Measurements from ENCODE around the gene KCNG2.

KCNG2 gene

DNA sequence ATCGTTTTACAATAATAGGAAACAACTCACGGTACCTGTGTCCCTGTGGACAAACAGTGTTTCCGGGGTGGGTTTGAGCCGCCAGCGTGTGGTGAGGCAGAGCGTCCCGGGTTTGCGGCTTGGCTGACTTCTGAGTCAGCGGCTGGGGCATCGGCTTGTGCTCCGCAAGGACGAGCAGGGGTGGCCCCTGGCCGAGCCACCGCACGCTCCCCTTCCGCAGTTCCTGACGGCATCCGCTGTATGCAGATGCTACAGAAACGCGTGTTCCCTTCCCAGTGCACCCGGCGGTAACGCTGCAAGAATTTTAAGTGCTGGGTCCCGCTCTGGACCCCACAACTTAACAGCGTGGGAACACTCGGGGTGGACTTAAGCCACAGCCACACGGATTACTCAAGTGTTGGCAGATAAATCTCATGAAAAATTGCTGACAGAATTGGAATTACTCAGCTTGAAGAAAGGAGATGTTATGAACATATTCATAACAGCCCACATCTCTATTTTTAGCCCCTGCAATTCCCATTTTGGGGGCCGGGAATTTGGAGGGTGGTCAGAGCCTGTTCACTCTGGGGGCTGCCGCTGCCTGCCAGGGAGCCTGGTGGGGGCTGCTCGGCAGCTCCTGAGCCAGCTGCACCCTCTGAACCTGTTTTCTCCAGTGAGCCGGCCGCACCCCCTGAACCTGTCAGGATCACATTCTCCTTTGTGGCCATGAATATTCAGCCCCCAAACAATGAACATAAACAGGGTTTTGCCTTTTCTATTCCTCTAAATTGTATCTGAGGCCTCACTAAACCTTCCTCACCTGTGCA is 12.6 kb upstream of the KCNG2 start:
- DNase-seq (ENCODE audit: low read depth in 2 of 2), result no peak

DNA sequence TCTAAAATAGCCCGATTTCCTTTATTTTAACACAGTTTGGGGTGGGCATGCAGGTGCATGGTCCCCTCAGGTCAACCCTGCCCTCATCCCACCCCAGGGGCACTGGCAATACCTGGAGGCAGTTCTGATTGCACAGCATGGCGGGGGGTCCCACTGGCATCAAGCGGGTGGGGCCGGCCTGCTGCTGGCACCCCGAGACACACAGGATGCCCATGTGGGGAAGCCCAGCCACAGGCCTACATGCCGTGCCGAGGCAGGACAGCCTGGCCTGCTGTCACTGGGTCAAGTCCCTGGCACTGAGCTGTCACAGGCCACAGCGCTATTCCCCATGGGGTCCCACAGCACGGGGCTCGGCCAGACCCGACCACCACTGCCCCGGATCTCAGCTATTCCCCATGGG is 11.9 kb upstream of the KCNG2 start:
- no peak for DNase-seq (ENCODE audit: low read depth in 2 of 2)

DNA sequence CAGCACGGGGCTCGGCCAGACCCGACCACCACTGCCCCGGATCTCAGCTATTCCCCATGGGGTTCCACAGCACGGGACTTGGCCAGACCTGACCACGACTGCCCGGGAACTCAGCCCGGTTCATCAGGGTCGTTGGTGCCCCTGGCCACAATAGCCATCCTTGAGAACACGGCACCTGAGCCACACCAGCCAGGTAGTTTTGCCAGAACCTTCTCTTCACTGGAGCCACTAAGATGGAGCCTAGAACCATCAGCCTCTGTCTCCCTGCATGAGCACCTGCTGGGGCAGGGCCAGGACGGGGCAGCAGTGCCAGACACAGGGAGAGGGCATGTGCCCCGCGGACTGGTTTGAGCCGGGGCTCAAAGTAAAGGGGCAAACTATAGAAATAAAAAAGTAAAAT is 11.4 kb upstream of the KCNG2 start:
- DNase-seq (ENCODE audit: low read depth in 2 of 2), result no peak

DNA sequence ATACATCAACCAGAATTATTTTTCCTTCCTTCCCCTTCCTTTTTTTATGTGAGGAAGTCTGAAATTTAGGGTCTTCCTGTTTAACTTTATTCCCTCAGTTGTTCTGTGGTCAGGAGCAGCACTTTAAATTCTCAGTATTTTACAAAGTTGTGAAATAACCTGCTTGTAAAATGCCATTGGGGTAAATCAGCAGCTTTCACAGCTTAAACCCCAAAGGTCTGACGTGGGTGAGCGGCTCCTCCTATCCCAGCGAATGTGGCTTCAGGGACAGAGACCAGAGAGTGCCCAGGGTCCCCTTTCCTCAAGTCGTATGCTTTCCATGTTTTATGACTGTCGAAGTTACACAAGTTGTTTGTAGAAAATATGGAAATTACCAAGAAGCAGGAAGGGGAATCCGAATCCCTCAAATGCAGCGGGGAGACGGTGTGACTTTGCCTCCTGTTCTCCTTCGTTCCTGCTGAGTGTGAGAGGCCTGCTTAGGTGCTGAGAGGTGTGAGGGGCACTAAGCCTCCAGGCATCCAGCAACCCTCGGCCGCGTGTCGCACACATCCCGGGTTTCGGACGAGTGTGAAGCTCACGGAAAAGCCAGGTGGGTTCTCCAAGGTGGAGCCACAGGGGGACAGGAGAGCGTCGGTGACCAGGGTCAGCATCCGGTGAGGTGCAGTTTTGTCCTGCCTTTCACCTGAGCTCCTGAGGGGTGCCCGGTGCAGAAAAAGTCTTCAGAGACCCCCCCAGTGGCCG is 10.8 kb upstream of the KCNG2 start:
- DNase-seq (ENCODE audit: low read depth in 2 of 2), result no peak

DNA sequence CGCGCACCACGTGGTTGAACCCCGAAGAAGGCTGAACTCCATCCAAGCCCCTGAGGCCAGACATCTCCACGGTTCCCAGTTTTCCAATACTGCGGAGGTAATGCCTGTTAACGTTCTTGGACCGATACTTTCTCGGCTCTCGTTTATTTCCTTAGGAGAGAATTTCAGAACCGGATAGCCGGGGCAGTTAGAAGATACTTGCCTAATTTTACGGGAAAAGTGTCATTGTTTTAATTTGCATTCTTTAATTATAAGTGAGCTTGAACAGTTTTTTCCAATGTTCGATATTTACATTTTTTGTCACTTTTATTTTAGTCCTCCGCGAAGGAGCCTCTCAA is 10.2 kb upstream of the KCNG2 start:
- no peak for DNase-seq (ENCODE audit: low read depth in 2 of 2)

DNA sequence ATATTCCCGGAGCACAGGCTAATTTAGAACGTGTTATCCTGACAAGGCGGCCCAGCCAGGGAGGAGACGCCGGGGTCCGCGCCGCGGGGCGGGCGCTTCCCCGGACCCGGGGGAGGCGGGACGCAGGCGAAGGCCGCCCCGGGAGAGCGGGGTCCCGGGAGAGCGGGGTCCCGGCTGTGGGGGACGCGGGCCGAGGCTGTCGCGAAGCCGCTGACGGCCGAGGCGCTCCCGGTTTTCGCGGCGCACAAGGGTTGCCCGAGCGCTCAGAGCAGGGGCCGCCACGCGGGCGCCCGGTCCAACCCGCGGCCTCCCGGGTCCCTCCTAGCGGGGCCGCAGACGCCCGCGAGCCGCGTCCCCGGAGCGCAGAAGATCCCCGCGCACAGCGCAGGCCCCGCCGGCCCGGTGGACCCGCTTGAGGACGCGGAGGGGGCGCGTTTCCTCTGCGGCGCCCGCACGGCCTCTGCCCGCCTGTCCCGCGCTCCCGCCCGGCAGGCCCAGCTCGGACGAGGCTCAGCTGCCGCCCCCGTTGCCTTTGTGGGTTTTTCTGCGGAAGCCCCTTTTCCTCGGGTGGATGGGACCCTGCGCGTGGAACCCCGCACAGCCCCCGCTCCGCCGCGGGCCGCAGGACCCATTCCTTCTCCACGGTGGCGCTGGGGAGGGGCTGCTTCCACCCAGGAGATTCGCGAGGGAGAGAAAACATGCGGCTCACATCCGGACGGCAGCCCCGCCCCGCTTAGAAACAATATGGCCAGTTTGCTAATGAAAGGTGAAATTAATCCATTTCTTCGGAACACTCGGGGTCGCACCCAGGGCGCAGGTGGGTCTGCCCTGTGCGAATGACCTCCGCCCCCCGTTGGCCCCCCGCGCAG is 9.6 kb upstream of the KCNG2 start:
- no peak for DNase-seq (ENCODE audit: low read depth in 2 of 2)

DNA sequence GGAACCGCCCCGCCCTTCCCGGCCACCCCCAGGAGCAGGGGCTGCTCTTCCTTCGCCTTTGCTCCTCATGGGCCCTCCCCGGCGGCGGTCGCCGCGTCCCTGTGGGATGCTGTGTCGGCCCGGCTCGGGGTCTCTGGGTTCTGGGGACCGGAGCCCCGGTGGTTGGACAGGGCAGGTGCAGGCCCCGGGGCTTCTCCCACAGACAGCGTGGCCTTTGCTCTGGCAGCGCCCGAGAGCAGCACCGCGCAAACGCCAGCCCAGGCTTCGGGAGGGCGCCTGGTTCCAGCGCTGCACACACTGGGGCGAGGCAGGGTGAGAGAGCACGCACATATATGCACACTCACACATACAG is 9.0 kb upstream of the KCNG2 start:
- DNase-seq (ENCODE audit: low read depth in 2 of 2), result no peak

DNA sequence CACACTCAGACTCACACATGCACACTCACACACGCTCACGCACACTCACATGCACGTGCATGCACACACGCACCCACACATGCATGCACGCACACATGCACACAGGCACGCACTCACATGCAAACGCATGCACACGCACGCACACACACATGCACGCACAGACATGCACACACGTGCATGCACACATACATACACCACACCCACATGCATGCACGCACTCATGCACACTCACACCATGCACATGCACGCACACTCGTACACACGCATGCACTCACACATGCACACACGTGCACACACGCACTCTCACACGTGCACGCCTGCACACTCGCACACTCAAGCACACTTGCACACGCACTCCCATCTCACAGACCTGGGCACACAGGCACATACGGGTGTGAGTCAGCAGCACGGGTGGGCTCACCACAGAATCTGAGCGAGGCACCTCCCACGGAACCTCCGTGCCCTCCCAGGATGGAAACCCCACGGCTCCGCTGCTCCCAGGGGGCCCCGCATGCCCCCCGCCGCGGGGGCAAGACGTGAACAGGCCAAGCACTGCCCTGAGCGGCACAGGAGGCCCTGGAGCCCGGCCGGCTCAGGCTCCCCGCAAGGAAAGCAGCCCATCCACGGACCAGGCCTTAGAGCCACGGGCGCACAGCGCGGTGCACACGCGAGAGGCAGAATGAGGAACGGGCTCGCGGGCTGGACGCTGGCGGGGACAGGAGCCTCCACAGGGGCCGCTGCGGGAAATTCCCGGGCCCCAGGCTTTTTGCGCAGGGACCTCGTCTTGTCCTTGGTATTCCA is 8.4 kb upstream of the KCNG2 start:
- DNase-seq (ENCODE audit: low read depth in 2 of 2), result no peak

DNA sequence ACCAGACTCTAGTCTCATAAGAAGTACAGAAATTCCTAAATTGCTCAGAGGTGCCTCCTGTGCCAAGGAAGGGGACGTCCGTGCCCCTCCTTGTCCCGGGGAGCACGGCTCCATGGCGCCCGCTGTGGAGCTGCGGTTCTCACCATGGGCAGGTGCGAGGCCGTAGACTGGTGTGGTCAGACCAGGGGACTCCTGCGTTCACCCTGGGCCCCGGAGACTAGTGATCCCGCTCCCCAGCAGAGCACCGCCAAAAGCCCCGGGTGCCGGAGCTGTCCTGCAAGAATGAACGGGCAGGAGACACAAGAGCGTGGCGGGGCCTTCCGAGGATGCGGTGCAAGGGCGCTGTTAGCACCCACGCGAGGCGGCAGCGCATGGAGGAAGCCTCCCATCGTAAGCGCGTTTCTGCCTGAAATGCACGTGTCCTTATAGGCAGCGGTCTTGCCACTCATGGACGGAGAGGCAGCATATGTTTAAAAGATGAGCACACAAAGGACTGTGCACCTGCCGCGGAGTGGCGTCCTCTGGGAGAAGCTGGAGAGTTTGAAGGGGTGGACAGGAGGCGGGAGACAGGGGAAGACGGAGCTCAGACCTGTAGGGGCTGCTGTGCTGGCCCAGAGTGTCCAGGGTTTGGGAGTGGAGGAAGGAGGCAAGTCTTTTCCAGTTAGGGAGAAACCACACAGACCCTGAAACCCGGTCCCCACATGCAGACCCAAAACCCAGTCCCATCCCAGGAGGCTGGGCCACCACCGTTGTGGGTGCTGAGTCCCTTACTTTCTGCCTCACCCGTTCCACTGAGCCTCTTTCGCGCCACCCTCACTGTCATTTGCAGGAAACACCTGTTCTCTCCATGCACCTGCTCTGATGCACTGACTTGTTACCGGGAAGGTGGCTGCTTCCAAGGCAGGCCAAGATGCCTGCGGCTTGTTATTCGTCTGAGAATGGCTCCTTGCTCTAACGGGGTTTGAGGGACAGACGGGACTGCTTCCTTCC is 7.5 kb upstream of the KCNG2 start:
- no peak for DNase-seq (ENCODE audit: low read depth in 2 of 2)

DNA sequence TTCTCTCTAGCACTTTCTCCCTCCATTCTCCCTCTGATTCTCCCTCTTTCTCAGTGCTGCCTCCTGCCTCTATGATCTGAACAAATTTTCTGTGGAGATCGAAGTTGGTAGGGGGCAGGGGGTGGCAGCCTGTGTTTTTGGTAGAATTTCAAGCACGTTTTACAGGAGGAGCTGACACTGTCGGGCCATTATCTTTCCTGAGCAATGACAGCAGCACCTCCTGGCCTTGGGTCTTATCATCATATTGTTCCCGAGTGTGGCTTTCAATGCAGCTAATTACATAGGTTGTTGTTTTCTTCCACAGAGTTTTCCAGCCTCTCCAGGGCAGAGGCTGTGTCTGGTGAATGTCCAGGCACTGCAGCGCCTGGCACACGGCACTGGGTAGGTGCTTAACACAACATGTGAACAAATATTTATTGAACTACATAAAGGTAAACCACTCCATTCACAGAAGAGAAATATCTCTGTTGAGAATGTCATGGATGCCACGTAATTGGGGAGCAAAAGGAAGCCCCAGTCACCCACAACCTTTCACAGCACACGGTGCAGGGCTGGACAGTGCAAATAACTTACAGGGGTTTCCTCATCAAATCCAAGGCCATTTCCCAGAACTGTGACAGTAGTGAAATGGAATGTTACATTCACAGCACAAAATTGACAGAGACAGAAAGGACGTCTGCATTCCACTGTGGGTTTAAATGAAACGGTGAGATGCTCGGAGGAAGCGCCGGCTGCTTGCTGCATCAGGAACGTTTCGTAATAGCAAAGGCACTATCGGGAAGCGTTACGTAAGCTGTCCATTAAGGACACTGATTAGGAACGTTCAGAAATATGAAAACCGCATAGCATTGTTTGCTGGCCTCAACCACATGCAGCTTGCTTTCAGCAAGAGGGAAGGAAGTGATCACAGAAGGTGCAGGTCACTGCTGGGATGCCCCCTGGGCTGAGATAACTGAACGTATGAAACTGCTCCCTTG is 6.5 kb upstream of the KCNG2 start:
- DNase-seq (ENCODE audit: low read depth in 2 of 2), result no peak

DNA sequence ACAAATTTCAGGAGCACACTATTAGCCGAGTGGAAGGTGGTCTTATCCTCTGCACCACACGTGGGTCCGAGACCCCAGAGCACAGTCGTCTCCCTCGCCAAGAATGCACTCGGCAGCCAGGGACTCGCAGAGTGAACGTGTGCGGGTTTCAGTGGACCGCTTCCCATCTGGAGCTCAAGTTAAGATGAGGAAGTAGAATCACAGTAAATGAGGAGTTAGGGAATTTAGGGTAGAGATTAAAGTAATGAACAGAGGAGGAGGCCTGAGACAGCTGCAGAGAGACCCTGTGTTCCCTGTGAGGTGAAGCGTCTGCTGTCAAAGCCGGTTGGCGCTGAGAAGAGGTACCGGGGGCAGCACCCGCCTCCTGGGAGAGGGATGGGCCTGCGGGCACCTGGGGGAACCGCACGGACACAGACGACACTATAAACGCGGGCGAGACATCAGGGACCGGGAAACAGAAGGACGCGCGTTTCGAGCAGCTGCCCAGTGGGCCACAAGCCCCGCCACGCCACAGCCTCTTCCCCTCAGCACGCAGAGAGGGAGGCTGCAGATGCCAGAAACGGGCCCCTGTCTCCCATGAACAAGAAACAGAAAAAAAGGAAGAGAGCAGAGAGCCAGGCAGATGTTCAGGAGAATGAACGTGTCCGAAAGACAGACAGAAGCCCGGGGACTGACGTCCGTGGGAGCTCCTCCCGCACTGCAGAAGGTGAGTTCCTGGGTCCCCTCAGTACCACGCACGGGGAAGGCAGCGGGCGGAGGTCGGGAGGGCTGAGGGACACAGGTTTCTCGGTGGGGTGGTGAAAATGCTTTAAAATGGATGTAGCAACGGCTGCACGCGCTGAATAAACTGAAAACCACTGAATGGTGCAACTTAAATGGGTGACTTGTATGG is 5.4 kb upstream of the KCNG2 start:
- no peak for DNase-seq (ENCODE audit: low read depth in 2 of 2)

DNA sequence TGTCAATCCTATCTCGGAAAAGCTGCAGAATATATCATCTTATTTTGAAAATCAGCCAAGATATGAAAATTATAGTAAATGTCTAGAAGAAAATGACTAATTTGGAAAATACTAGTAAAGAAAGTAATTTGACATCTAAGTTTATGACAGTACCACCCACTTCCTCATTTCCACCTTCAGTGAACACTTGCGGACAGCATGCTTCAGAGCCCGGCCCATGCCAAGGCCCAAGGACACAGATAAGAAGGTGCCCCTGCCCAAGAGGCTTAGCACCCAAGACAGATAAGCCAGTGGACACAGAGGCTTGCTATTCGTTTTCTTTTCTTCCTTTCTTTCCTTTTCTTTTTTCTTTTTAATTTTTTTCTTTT is 4.8 kb upstream of the KCNG2 start:
- no peak for DNase-seq (ENCODE audit: low read depth in 2 of 2)

DNA sequence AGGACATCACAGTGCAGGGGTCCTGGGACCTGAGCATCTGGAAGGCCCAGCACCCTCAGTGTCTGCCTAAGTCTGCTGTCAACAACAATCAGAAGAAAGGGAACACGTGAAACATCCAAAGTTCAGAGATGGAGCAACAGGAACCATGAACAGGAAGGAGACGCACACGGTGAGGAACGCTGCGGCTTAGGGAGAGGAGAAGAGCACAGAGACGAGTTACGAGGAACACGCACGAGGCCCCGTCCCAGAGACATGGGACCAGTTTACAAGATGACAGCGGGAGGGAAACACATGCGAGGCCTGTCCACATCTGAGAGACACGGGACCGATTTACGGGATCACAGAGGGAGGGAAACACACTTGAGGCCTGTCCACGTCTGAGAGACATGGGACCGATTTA is 2.9 kb upstream of the KCNG2 start:
- DNase-seq (ENCODE audit: low read depth in 2 of 2), result no peak

DNA sequence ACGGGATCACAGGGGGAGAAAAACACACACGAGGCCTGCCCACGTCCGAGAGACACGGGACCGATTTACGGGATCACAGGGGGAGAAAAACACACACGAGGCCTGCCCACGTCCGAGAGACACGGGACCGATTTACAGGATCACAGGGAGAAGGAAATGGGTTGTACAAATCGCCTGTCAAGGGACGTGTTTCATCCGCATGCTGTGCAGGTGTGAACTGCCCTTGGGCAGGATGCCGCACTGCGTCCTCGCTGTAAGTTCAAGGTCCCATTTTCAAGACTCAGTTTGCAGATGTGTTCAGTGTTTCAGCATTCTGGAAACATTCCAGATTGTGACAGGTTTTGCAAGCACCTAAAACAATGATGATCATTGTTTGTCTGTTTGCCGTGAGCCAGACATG is 2.3 kb upstream of the KCNG2 start:
- DNase-seq (ENCODE audit: low read depth in 2 of 2), result no peak

DNA sequence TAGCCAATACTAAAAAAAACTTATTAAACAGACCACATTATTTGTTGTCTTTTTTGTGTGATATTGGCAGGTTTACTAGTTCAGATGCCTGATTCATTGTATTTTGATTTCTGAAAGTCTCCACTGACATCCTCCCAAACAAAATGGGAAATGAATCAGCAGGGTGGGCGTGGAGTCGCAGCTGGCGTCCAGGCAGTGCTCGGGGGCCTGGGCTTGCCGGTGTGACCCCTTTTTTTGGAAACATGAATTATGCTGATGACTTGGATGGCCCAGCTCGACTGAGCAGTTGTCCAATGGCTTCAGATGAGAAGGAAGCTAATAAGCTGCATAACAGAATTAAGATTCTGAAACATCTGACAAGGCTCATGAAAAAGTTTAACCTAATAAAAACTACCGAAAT is 1.7 kb upstream of the KCNG2 start:
- DNase-seq (ENCODE audit: low read depth in 2 of 2), result no peak

DNA sequence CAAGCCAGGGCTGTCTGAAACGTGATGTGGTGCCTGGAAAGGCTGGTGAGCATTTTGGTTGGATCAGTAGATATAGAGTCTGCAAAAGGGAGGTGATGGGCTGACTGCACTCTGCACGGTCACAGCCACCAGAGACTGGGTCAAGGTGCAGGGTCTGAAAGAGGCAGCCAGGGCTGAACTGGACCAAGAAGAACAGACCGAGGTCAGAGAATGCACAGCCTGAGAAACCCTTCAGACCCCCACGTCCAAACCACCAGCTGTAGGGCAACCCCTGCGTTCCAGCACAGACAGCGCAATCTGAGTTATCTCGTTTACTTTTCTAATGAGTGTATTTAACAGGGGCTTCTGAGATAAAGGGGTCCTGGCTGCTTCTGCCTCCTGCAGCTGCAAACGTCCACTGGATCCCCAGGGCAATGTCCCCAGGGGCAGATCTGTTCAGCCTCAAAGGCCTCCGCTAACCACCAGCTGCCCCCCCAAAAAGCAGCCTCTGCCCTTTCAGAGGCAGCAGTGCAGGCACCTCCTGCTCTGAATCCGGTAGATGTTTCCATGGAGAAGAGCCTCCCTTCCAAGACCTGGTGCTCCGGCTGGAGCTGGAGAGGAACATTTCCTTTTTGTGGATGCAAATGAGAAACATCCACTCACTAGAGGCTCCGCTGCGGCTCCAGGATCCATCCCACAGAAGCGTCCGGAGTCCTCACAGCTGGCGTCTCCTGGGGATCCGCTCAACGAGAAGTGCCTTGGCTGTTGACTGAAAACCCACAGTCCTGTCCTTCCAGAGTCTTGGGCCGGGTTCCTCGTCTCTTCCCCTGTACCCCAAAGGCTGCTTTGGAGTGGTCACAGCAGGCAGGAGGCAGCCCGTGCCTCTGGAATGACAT is 970 bp upstream of the KCNG2 start:
- no peak for DNase-seq (ENCODE audit: low read depth in 2 of 2)

DNA sequence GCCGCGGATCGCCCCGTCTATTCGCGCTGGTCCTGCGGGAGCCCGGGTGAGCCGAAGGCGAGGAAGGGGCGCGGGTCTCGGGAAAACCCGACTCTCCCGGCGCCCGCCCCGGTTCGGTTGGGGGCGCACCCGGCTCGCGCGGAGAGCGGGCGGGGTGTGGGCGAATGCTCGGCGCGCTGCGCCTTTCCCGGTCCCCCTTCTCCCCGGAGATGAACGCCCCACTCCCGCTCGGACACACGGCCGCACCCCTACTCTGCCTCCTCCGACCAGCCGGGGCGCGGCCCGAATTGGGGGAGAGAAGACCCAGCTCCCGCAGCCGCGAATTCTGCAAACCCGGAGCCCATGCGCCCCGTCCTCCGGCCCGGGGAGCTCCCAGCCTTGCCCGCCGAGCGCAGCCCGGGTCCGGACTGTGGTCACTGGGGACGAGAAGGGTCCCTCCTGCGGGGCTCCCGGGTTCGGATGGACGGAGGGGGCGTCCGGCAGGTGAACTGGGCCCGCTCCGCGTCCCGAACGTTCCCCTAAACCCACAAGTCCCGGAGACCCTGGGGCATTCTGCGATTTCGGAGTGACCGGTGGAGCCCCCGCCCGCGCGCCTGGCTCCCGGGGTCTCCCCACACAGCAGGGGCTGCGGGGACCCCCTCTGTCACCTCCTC is 734 bp downstream of the KCNG2 start:
- no peak for DNase-seq (ENCODE audit: low read depth in 2 of 2)
